Measurements from ENCODE around the gene ELMO1. TPM values are rescaled to one million over a fixed set of nuclear protein-coding genes. Genes with fewer than 3 reads are reported as not detected.

Gene ELMO1
- total RNA-seq, 1 experiment from 2014 or later = 7.8 TPM

GRCh38 chr7:37353949-37354655, 94.6 kb downstream of the ELMO1 start:
- Histone ChIP-seq H3K9me3 (ENCODE audit: control insufficient read depth, low read depth, low read length) (no peaks in the 10 kb centered on the region), H3K4ac (ENCODE audit: low read depth, low read length) (no peak overlapping the region), H2BK120ac (ENCODE audit: low read depth, low read length, poor library complexity, severe bottlenecking) (no peak overlapping the region), H2AFZ (ENCODE audit: low read length) (no peak overlapping the region), H3K4me1 (ENCODE audit: insufficient read depth, low read length) (0 out of 2 replicates have a peak, but pooled peaks cover 2% of the 10 kb centered on the region), H3K4me2 (ENCODE audit: insufficient read depth, insufficient read length, low read length) (no peak overlapping the region), H3K27ac (ENCODE audit: insufficient read length, low read depth, low read length) (no peak overlapping the region), H3K23ac (ENCODE audit: insufficient read length, low read depth, low read length) (no peak overlapping the region), H2AK5ac (ENCODE audit: insufficient read length, low read length) (no peak overlapping the region), H2BK12ac (ENCODE audit: insufficient read length, low read depth, low read length) (no peak overlapping the region), H4K5ac (ENCODE audit: insufficient read length, low read depth, low read length) (no peak overlapping the region), H4K8ac (replicated peaks; ENCODE audit: insufficient read length, low read depth, low read length) (no peak overlapping the region), H3K23me2 (ENCODE audit: insufficient read length, low read depth, low read length, poor library complexity, severe bottlenecking) (no peaks in the 10 kb centered on the region), H2BK20ac (ENCODE audit: low read depth, low read length, poor library complexity, severe bottlenecking) (no peak overlapping the region), H4K20me1 (ENCODE audit: control insufficient read depth, insufficient read depth, insufficient read length) (no peaks in the 10 kb centered on the region), H3K27me3 (ENCODE audit: insufficient read depth, low read length) (no peaks in the 10 kb centered on the region), H3K14ac (ENCODE audit: insufficient read depth, low read length) (no peak overlapping the region), H4K91ac (ENCODE audit: insufficient read length, low read depth, low read length) (no peak overlapping the region), H2BK5ac (ENCODE audit: insufficient read length, low read length) (no peak overlapping the region), H3K18ac (ENCODE audit: insufficient read length, low read depth, low read length) (no peak overlapping the region), H3K79me1 (ENCODE audit: insufficient read depth, low read depth, low read length, poor library complexity, severe bottlenecking) (no peaks in the 10 kb centered on the region), H3K79me2 (ENCODE audit: insufficient read depth, low read length) (no peaks in the 10 kb centered on the region), H2BK15ac (ENCODE audit: low read depth, low read length) (no peak overlapping the region), H3K56ac (ENCODE audit: insufficient read length, low read depth, low read length) (no peak overlapping the region), H3K9ac (ENCODE audit: extremely low read depth, insufficient read length, low read length) (no peak overlapping the region), H3T11ph (ENCODE audit: low read length) (no peak overlapping the region)
- TF ChIP-seq CTCF (conservative IDR thresholded peaks at IDR 0.05) = no peak
- Mint-ChIP-seq H3K4me3 (no peak overlapping the region), H3K9me3 (no peaks in the 10 kb centered on the region), H3K27me3 (ENCODE audit: low read depth) (no peaks in the 10 kb centered on the region), H3K36me3 (ENCODE audit: insufficient read depth in 1 of 3, low read depth in 3 of 3) (peaks cover 0 to 2% (median 0%) of the 10 kb centered on the region in 3 experiments; a peak in 1 of 7 replicates), H3K27ac (peak overlapping the region in 2 of 3 experiments; percentile 42 to 74; a peak in 3 of 7 replicates), H3K4me1 (peaks cover 24 to 30% of the 10 kb centered on the region in 2 experiments)
- WGBS (ENCODE audit: extremely low coverage, insufficient read length, low lambda C conversion rate) = no CpG with 5 or more reads among the region's 5 CpGs
- no peak for DNase-seq
